Liver (tissue), 3 donors: ENCODE measurements around the gene USP15.

Source experiments
- CTCF ChIP-seq: fragments of 150-350 bp; IDR thresholded peaks from 2 replicates; pipeline ENCODE4 v1.5.1; 2017; ENCODE audit warnings: improper control_type of control experiment, low read depth, low read length; ENCODE audit not compliant: missing input control
- GABPA ChIP-seq, 2 donors: IDR thresholded peaks in 1 of 2; conservative IDR thresholded peaks in 1 of 2; 2 replicates each; pipeline ENCODE4 v1.6.1; 2016; ENCODE audit warnings: antibody characterized with exemption in 2 of 2, mild to moderate bottlenecking in 1 of 2, moderate library complexity in 1 of 2
- JUND ChIP-seq, 2 donors: IDR thresholded peaks; 2 replicates each; pipeline ENCODE4 v1.6.1; 2016; ENCODE audit warnings: antibody characterized with exemption in 2 of 2
- RAD21 ChIP-seq, 2 donors: IDR thresholded peaks; 2 replicates each; pipeline ENCODE4 v1.6.1; 2016; ENCODE audit warnings: antibody characterized with exemption in 2 of 2, mild to moderate bottlenecking in 2 of 2
- RXRA ChIP-seq, 2 donors: IDR thresholded peaks; 2 replicates each; pipeline ENCODE4 v1.6.1; 2017 to 2018; ENCODE audit warnings: antibody characterized with exemption in 2 of 2, mild to moderate bottlenecking in 1 of 2
- TAF1 ChIP-seq: conservative IDR thresholded peaks from 2 replicates; pipeline ENCODE4 v1.6.1; 2016; ENCODE audit warnings: antibody characterized with exemption, mild to moderate bottlenecking
- YY1 ChIP-seq: IDR thresholded peaks from 2 replicates; pipeline ENCODE4 v1.6.1; 2016; ENCODE audit warnings: antibody characterized with exemption, mild to moderate bottlenecking
- TF ChIP-seq, protein P1 (sequence below): IDR thresholded peaks from 2 replicates; pipeline ENCODE4 v1.6.1; 2016; ENCODE audit warnings: antibody characterized with exemption, mild to moderate bottlenecking
- TF ChIP-seq, protein P2 (sequence below): IDR thresholded peaks from 2 replicates; pipeline ENCODE4 v1.6.1; 2016; ENCODE audit warnings: antibody characterized with exemption
- donor health status: healthy.
- donor health status: healthy.

DNA sequence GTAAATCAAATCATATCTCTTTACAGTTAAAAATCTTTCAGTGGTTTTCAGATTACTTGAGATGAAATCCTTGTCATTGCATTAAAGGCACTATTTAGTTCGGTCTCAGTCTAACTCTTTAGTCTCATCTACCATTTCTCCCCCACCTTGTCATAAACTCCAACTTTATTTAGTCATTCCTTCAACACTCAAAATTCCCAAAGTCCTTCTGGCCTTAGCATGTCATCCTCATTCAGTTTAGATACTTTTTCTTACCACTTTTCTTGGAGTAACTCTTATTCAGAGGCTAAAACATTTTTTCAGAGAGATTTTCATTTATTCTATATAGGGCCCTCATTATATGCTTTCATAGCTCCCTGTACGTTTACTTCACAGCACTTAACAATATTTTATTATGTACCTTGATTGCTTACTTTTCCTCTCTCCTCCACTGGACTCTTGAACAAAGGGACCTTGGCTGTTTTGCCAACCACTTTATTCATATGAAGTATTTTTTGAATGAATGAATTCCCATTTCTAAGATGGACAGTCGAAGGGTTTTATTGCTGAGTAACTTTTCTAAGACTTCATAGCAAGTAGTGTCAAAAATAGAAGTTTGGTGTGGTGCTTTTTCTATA, 12.8 kb downstream of the USP15 start:
- TF ChIP-seq CTCF (no peak), JUND (IDR thresholded peaks at IDR 0.05) (no peak), RAD21 (IDR thresholded peaks at IDR 0.05) (no peak), RXRA (IDR thresholded peaks at IDR 0.05) (no peak), TAF1 (no peak), YY1 (no peak), GABPA (IDR thresholded peaks at IDR 0.05 in 1 of 2, conservative IDR thresholded peaks at IDR 0.05 in 1 of 2) (no peak)
- TF ChIP-seq, protein P1, sequence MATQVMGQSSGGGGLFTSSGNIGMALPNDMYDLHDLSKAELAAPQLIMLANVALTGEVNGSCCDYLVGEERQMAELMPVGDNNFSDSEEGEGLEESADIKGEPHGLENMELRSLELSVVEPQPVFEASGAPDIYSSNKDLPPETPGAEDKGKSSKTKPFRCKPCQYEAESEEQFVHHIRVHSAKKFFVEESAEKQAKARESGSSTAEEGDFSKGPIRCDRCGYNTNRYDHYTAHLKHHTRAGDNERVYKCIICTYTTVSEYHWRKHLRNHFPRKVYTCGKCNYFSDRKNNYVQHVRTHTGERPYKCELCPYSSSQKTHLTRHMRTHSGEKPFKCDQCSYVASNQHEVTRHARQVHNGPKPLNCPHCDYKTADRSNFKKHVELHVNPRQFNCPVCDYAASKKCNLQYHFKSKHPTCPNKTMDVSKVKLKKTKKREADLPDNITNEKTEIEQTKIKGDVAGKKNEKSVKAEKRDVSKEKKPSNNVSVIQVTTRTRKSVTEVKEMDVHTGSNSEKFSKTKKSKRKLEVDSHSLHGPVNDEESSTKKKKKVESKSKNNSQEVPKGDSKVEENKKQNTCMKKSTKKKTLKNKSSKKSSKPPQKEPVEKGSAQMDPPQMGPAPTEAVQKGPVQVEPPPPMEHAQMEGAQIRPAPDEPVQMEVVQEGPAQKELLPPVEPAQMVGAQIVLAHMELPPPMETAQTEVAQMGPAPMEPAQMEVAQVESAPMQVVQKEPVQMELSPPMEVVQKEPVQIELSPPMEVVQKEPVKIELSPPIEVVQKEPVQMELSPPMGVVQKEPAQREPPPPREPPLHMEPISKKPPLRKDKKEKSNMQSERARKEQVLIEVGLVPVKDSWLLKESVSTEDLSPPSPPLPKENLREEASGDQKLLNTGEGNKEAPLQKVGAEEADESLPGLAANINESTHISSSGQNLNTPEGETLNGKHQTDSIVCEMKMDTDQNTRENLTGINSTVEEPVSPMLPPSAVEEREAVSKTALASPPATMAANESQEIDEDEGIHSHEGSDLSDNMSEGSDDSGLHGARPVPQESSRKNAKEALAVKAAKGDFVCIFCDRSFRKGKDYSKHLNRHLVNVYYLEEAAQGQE: no peak
- TF ChIP-seq, protein P2, sequence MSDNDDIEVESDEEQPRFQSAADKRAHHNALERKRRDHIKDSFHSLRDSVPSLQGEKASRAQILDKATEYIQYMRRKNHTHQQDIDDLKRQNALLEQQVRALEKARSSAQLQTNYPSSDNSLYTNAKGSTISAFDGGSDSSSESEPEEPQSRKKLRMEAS: no peak
